Activated T-cell treated with anti-CD3 and anti-CD28 coated beads for 48 hours (primary cell): ENCODE data around the gene TDRD12.
"Not testable (repeated sequence)": the region's sequence is repeated elsewhere in the genome, so short reads cannot be mapped to it uniquely, and the experiment has no call there.

ENCODE experiments used
- DNase-seq: peaks from one replicate; pipeline ENCODE4 v3.0.0-alpha.2; 2020; ENCODE audit warnings: low read depth

TDRD12 gene

GRCh38 chr19:32831611-32832010, 112.0 kb downstream of the TDRD12 start:
- no peak for DNase-seq

GRCh38 chr19:32832094-32832493, 112.5 kb downstream of the TDRD12 start:
- DNase-seq = not testable (repeated sequence)

- not testable (repeated sequence) for DNase-seq
These were observed 113.3 kb downstream of the TDRD12 start for GRCh38 chr19:32832825-32833224.

GRCh38 chr19:32833388-32833787, 113.8 kb downstream of the TDRD12 start:
- not testable (repeated sequence) for DNase-seq

GRCh38 chr19:32837531-32837930, 118.0 kb downstream of the TDRD12 start:
- DNase-seq = no peak

- no peak for DNase-seq
These were observed 122.5 kb downstream of the TDRD12 start for GRCh38 chr19:32842061-32842460.

- no peak for DNase-seq
These were observed 124.2 kb downstream of the TDRD12 start for GRCh38 chr19:32843716-32844245.

GRCh38 chr19:32848035-32848434, 128.5 kb downstream of the TDRD12 start:
- not testable (repeated sequence) for DNase-seq

GRCh38 chr19:32852216-32852615, 132.6 kb downstream of the TDRD12 start:
- no peak for DNase-seq

- DNase-seq = not testable (repeated sequence)
These were observed 137.3 kb downstream of the TDRD12 start for GRCh38 chr19:32856818-32857217.

GRCh38 chr19:32857584-32857983, 138.0 kb downstream of the TDRD12 start:
- no peak for DNase-seq

GRCh38 chr19:32858155-32858554, 138.6 kb downstream of the TDRD12 start:
- DNase-seq = no peak

GRCh38 chr19:32858559-32858958, 139.0 kb downstream of the TDRD12 start:
- DNase-seq = no peak

- DNase-seq = no peak
These were observed 140.0 kb downstream of the TDRD12 start for GRCh38 chr19:32859591-32859990.

GRCh38 chr19:32861596-32861995, 142.0 kb downstream of the TDRD12 start:
- DNase-seq = no peak

- no peak for DNase-seq
These were observed 142.6 kb downstream of the TDRD12 start for GRCh38 chr19:32862173-32862572.

GRCh38 chr19:32862741-32863140, 143.2 kb downstream of the TDRD12 start:
- no peak for DNase-seq

GRCh38 chr19:32863301-32863700, 143.7 kb downstream of the TDRD12 start:
- no peak for DNase-seq

GRCh38 chr19:32863841-32864240, 144.3 kb downstream of the TDRD12 start:
- DNase-seq = no peak

- DNase-seq = no peak
These were observed 144.9 kb downstream of the TDRD12 start for GRCh38 chr19:32864318-32865007.

- no peak for DNase-seq
These were observed 145.8 kb downstream of the TDRD12 start for GRCh38 chr19:32865326-32865725.

- DNase-seq = no peak
These were observed 146.5 kb downstream of the TDRD12 start for GRCh38 chr19:32866061-32866460.

GRCh38 chr19:32866564-32867265, 147.1 kb downstream of the TDRD12 start:
- no peak for DNase-seq
